Astrocyte (in vitro differentiated cells and primary cell): ENCODE data around the gene TLE1. TPM values are rescaled to one million over a fixed set of nuclear protein-coding genes. Genes with fewer than 3 reads are reported as not detected.

Experiments used
- DNase-seq: peaks from one replicate; pipeline ENCODE4 v3.0.0-alpha.2; 2010; ENCODE audit warnings: low read depth
- FAIRE-seq: peaks from 2 replicates; lab custom pipeline; 2011; peaks lifted over from hg19 to GRCh38; lab: Jason Lieb, UNC
- H2AFZ ChIP-seq: 2 replicates; pipeline ENCODE4 v1.6.0; 2012; ENCODE audit warnings: low read depth, low read length, inconsistent platforms
- H3K27ac ChIP-seq: 2 replicates; pipeline ENCODE4 v1.5.1; 2011; ENCODE audit warnings: low read depth, low read length, inconsistent platforms
- H3K27me3 ChIP-seq: 2 replicates; pipeline ENCODE4 v1.6.0; 2011; ENCODE audit warnings: low read length, inconsistent platforms; ENCODE audit not compliant: insufficient read depth
- H3K36me3 ChIP-seq: 2 replicates; pipeline ENCODE4 v1.5.1; 2011; ENCODE audit warnings: low read length, inconsistent platforms; ENCODE audit not compliant: insufficient read depth
- H3K4me1 ChIP-seq: 2 replicates; pipeline ENCODE4 v1.5.1; 2011; ENCODE audit warnings: low read length, inconsistent platforms; ENCODE audit not compliant: insufficient read depth
- H3K4me2 ChIP-seq: 2 replicates; pipeline ENCODE4 v1.6.0; 2012; ENCODE audit warnings: low read length, inconsistent platforms
- H3K4me3 ChIP-seq: 2 replicates; pipeline ENCODE4 v1.5.1; 2011; ENCODE audit warnings: low read depth, mild to moderate bottlenecking, low read length, inconsistent platforms; ENCODE audit not compliant: insufficient read depth
- H3K79me2 ChIP-seq: 2 replicates; pipeline ENCODE4 v1.6.0; 2012; ENCODE audit warnings: mild to moderate bottlenecking, low read length, inconsistent platforms; ENCODE audit not compliant: insufficient read depth
- H3K9ac ChIP-seq: 2 replicates; pipeline ENCODE4 v1.6.0; 2012; ENCODE audit warnings: mild to moderate bottlenecking, low read length, inconsistent platforms
- H3K9me3 ChIP-seq: 2 replicates; pipeline ENCODE4 v1.5.1; 2012; ENCODE audit warnings: low read depth, mild to moderate bottlenecking, low read length, inconsistent platforms; ENCODE audit not compliant: insufficient read depth
- H4K20me1 ChIP-seq: 2 replicates; pipeline ENCODE4 v1.6.0; 2012; ENCODE audit warnings: low read length, inconsistent platforms; ENCODE audit not compliant: insufficient read depth
- H3K27ac Mint-ChIP-seq: one replicate; pipeline ENCODE4 v1.8.0; 2021; ENCODE audit warnings: mild to moderate bottlenecking, mixed read lengths; ENCODE audit not compliant: unreplicated experiment
- H3K27me3 Mint-ChIP-seq: one replicate; pipeline ENCODE4 v1.8.0; 2021; ENCODE audit warnings: low read depth, mixed read lengths; ENCODE audit not compliant: unreplicated experiment
- H3K36me3 Mint-ChIP-seq: one replicate; pipeline ENCODE4 v1.8.0; 2021; ENCODE audit warnings: low read depth, mixed read lengths; ENCODE audit not compliant: unreplicated experiment
- H3K4me1 Mint-ChIP-seq: one replicate; pipeline ENCODE4 v1.8.0; 2021; ENCODE audit warnings: low read depth, mixed read lengths; ENCODE audit not compliant: unreplicated experiment
- H3K4me3 Mint-ChIP-seq: one replicate; pipeline ENCODE4 v1.8.0; 2021; ENCODE audit warnings: mild to moderate bottlenecking, moderate library complexity, mixed read lengths; ENCODE audit not compliant: unreplicated experiment
- H3K9me3 Mint-ChIP-seq: one replicate; pipeline ENCODE4 v1.8.0; 2021; ENCODE audit warnings: mild to moderate bottlenecking, mixed read lengths; ENCODE audit not compliant: unreplicated experiment
- EZH2 ChIP-seq: IDR thresholded peaks from 2 replicates; pipeline ENCODE4 v1.6.1; 2012; ENCODE audit warnings: mild to moderate bottlenecking, low read length, inconsistent platforms; ENCODE audit not compliant: insufficient read depth
- total RNA-seq: library from RNA; stranded (reverse); gene quantifications from 2 replicates; pipeline ENCODE4 v1.2.1, GENCODE V29; 2021
- TF ChIP-seq, protein P1 (sequence below): IDR thresholded peaks from 2 replicates; pipeline ENCODE4 v1.5.1; 2011; ENCODE audit warnings: low read depth, mild to moderate bottlenecking, inconsistent platforms, low read length, moderate library complexity; ENCODE audit not compliant: insufficient read depth

The TLE1 gene
- total RNA-seq, 1 donor from 2014 or later, result 29.6 TPM

DNA sequence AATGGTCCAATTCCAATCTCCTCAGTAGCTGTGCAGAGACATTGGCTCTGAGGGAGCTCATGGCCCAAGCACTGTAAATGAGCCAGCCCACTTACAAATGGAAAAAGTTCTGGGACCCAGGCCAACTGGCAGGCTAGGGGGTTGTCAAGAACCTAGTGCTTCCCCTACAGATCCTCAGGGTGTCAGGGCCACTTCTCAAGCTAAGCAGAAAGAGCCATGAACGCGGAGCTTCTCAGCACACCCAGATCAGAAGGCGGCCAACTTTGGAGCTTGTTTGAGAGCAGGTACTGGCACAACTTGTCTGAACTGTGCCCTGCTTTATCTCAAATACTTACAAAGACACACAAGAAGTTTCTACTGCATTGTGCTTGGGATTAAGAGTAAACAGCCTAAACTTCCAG, 17.5 kb downstream of the TLE1 start:
- no peak overlapping the region for H3K9ac ChIP-seq
- FAIRE-seq (no peak), DNase-seq (peak; percentile 87)
- Mint-ChIP-seq H3K27me3 (no peaks in the 10 kb centered on the region), H3K9me3 (no peaks in the 10 kb centered on the region), H3K4me3 (no peak overlapping the region), H3K4me1 (peaks cover 7% of the 10 kb centered on the region), H3K27ac (no peak overlapping the region), H3K36me3 (peaks cover 21% of the 10 kb centered on the region)
- H3K27ac ChIP-seq, result no peak overlapping the region
- peaks cover 28% of the 10 kb centered on the region for H3K79me2 ChIP-seq
- no peaks in the 10 kb centered on the region for H3K36me3 ChIP-seq
- peaks cover 10% of the 10 kb centered on the region for H3K4me1 ChIP-seq
- H3K4me2 ChIP-seq, result no peak overlapping the region
- TF ChIP-seq, protein P1, sequence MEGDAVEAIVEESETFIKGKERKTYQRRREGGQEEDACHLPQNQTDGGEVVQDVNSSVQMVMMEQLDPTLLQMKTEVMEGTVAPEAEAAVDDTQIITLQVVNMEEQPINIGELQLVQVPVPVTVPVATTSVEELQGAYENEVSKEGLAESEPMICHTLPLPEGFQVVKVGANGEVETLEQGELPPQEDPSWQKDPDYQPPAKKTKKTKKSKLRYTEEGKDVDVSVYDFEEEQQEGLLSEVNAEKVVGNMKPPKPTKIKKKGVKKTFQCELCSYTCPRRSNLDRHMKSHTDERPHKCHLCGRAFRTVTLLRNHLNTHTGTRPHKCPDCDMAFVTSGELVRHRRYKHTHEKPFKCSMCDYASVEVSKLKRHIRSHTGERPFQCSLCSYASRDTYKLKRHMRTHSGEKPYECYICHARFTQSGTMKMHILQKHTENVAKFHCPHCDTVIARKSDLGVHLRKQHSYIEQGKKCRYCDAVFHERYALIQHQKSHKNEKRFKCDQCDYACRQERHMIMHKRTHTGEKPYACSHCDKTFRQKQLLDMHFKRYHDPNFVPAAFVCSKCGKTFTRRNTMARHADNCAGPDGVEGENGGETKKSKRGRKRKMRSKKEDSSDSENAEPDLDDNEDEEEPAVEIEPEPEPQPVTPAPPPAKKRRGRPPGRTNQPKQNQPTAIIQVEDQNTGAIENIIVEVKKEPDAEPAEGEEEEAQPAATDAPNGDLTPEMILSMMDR, result no peak
- no peak for TF ChIP-seq EZH2
- no peaks in the 10 kb centered on the region for H3K9me3 ChIP-seq
- no peaks in the 10 kb centered on the region for H3K27me3 ChIP-seq
- H2AFZ ChIP-seq, result no peak overlapping the region
- H3K4me3 ChIP-seq, result no peak overlapping the region
- H4K20me1 ChIP-seq, result peaks cover 42% of the 10 kb centered on the region

DNA sequence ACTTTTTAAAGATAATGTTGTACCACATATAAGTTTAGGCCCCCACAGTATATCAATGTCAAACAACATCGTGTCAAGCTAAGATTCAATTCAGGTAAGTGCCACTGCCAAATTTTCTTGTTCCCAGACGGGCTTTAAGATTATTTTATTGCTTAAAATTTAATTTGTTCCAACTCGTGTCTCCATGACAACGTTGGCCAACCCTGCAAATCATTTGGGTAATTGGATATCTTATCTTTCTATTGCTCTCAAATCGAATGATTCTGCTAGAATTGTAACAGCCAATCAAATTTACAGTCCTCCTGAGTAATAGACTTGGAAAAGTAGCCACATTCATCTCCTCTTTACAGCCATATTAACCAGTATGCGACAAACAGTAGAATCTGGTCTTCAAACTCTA, 19.5 kb downstream of the TLE1 start:
- peaks cover 19% of the 10 kb centered on the region for H3K79me2 ChIP-seq
- DNase-seq, result no peak

More for the DNA sequence above, 19.5 kb downstream of the TLE1 start:
- TF ChIP-seq, protein P1, result no peak
- no peak for TF ChIP-seq EZH2
- peaks cover 10% of the 10 kb centered on the region for H3K4me1 ChIP-seq
- Mint-ChIP-seq H3K27ac (no peak overlapping the region), H3K9me3 (no peaks in the 10 kb centered on the region), H3K4me1 (peaks cover 21% of the 10 kb centered on the region), H3K36me3 (peaks cover 13% of the 10 kb centered on the region), H3K4me3 (no peak overlapping the region), H3K27me3 (no peaks in the 10 kb centered on the region)
- no peaks in the 10 kb centered on the region for H3K9me3 ChIP-seq
- no peaks in the 10 kb centered on the region for H3K36me3 ChIP-seq
- H3K27ac ChIP-seq, result no peak overlapping the region
- H3K27me3 ChIP-seq, result no peaks in the 10 kb centered on the region
- H3K4me3 ChIP-seq, result no peak overlapping the region
- peaks cover 33% of the 10 kb centered on the region for H4K20me1 ChIP-seq
- no peak overlapping the region for H3K4me2 ChIP-seq
- H2AFZ ChIP-seq, result no peak overlapping the region
- FAIRE-seq, result no peak
- H3K9ac ChIP-seq, result no peak overlapping the region
